Activated T-helper 2 cell treated with anti-CD3 and anti-CD28 coated beads, Interferon-gamma antibody, Interleukin-2, Interleukin-4, amounts not matched to agents 10 μg/mL and 5 μg/mL and 100 μg/mL, durations not matched to agents 14 hours and 24 hours and 36 hours (primary cell): ENCODE measurements around the gene ZNF107. TPM values are rescaled to one million over a fixed set of nuclear protein-coding genes. Genes with fewer than 3 reads are reported as not detected.

Experiments used
- DNase-seq: peaks from one replicate; pipeline ENCODE4 v3.0.0; 2021; ENCODE audit warnings: low spot score
- H3K27ac Mint-ChIP-seq: one replicate; pipeline ENCODE4 v1.8.0; 2021; ENCODE audit warnings: mixed read lengths
- H3K27me3 Mint-ChIP-seq: one replicate; pipeline ENCODE4 v1.8.0; 2021; ENCODE audit warnings: low read depth, mixed read lengths
- H3K36me3 Mint-ChIP-seq: one replicate; pipeline ENCODE4 v1.8.0; 2021; ENCODE audit warnings: low read depth, mixed read lengths
- H3K4me1 Mint-ChIP-seq: one replicate; pipeline ENCODE4 v1.8.0; 2021; ENCODE audit warnings: low read depth, mixed read lengths
- H3K4me3 Mint-ChIP-seq: one replicate; pipeline ENCODE4 v1.8.0; 2021; ENCODE audit warnings: low read depth, mild to moderate bottlenecking, moderate library complexity, mixed read lengths
- H3K9me3 Mint-ChIP-seq: one replicate; pipeline ENCODE4 v1.8.0; 2021; ENCODE audit warnings: mixed read lengths
- intact Hi-C: fragments of 100-400 bp; cut with micrococcal nuclease; formaldehyde crosslinking; loops from one replicate; pipeline ENCODE4 v1.15.1; 2023
- total RNA-seq: library from RNA; stranded (reverse); gene quantifications from 2 replicates; pipeline ENCODE4 v1.2.3, GENCODE V29; 2022

Gene ZNF107
- 12.8 and 13.1 TPM in 2 replicates for total RNA-seq

DNA sequence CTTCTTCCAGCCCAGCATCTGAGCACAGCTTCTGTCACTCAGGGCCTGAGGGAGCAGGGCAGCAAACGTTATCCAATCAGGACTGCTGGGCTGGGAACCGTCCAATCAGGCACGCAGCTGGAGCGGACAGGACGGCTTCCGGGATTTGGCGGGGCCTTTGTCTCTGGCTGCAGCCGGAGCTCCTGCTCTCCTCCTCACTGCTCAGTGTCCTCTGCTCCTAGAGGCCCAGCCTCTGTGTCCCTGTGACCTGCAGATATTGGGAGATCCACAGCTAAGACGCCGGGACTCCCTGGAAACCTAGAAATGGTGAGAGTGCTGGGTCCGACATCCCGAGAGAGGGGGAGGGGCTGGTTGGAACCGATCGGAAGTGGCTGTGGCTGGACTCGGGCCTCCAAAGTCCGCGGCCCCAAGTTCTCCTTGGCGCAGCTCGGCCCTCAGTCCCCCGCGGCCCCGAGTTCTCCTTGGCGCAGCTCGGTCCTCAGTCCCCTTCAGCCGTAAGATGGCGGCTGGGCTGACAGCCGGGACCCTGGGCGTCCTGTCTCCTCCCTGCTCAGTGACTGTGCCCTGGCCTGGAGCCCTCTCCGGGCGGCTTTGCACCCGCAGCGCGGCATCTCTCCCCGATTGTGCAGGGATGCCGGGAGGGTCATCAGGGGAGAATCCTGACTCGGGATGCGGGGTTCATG is at the start of gene ZNF107:
ZNF107 (plus strand) TSS at position 154 of the 683 bp plus-strand sequence; CDS start at position 304, 150 bp downstream.
- Mint-ChIP-seq H3K27ac (peak within 1 kb of the TSS; percentile 92), H3K9me3 (peaks cover 41% of the 10 kb centered on the region), H3K4me1 (peaks cover 11% of the 10 kb centered on the region), H3K36me3 (peaks cover 48% of the 10 kb centered on the region), H3K27me3 (no peaks in the 10 kb centered on the region), H3K4me3 (peak within 1 kb of the TSS; percentile 97)
- intact Hi-C loops = loop anchor here (2.0 to 10.0 kb wide), 6 partner anchors 103 to 709 kb away; partner anchors contain the start of genes ZNF138, ZNF273, ZNF680 and ZNF92
- peak; percentile 83 for DNase-seq

DNA sequence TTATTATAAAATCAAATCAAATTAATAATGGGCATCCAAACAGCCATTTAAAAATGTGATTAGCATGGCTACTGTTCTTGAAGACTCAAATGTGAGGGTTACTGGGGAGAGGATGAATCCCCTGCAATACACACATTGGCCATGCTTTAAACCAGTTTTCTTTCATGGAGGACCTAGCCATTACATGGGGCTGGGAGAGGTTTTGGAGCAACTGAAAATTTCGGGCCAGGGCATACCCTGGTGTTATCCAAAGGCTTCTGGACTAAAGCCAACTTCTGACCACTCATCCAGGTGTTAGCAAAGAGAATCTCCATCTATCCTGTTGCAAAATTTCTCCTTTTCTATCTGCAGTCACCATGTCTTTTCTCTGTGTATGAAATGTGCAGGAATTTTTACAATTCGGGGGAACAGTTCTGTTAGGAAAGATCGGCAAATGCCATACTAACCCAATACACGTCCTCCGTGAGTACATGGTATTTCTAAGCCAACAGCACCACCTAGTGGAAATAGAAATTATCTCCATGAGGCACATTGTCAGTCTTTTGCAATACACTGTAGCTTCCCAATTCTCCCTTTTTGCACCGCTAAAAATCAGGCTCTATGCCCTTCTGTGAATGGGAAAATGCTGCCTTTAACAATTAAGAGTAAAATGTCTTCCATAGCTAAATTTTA is 47.0 kb upstream of the ZNF107 start:
- no peak for DNase-seq
- Mint-ChIP-seq H3K4me1 (no peaks in the 10 kb centered on the region), H3K27ac (no peak overlapping the region), H3K9me3 (peaks cover 64% of the 10 kb centered on the region), H3K36me3 (no peaks in the 10 kb centered on the region), H3K4me3 (no peak overlapping the region), H3K27me3 (no peaks in the 10 kb centered on the region)
- intact Hi-C loops = no loop called here

GRCh38 chr7:64619705-64620104 is 46.2 kb upstream of the ZNF107 start:
- DNase-seq = no peak
- intact Hi-C loops = no loop called here
- H3K4me1 Mint-ChIP-seq = no peaks in the 10 kb centered on the region
- peaks cover 57% of the 10 kb centered on the region for H3K9me3 Mint-ChIP-seq
- H3K36me3 Mint-ChIP-seq = no peaks in the 10 kb centered on the region
- H3K27ac Mint-ChIP-seq = no peak overlapping the region
- H3K27me3 Mint-ChIP-seq = no peaks in the 10 kb centered on the region
- no peak overlapping the region for H3K4me3 Mint-ChIP-seq

DNA sequence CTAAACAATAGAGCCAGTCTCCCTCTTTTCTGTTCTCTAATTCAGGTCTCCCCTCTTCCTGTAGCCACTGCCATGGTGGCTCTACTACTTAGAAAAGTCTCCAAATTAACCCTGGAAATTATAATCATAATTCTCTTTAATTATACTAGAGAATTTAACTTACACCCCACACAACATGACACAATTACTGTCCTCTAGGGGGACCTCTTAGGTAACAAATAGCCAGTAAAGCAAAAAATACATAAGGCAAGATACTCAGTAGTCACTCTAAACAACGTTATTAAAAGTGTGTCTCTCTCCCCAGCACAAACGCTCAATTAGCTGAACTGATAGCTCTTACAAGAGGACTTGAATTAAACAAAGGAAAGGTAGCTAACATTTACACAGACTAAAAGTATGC is 44.3 kb upstream of the ZNF107 start:
- DNase-seq = no peak
- H3K9me3 Mint-ChIP-seq = peaks cover 44% of the 10 kb centered on the region
- intact Hi-C loops = no loop called here
- no peaks in the 10 kb centered on the region for H3K36me3 Mint-ChIP-seq
- H3K4me3 Mint-ChIP-seq = no peak overlapping the region
- no peaks in the 10 kb centered on the region for H3K27me3 Mint-ChIP-seq
- no peaks in the 10 kb centered on the region for H3K4me1 Mint-ChIP-seq
- no peak overlapping the region for H3K27ac Mint-ChIP-seq

- Mint-ChIP-seq H3K36me3 (no peaks in the 10 kb centered on the region), H3K9me3 (peaks cover 15% of the 10 kb centered on the region), H3K27me3 (no peaks in the 10 kb centered on the region), H3K4me3 (no peak overlapping the region), H3K27ac (no peak overlapping the region), H3K4me1 (no peaks in the 10 kb centered on the region)
- no peak for DNase-seq
- intact Hi-C loops = loop anchor here (5.0 kb wide), 1 partner anchor 443 kb away; no protein-coding TSS in a partner anchor
These were observed 40.5 kb upstream of the ZNF107 start for GRCh38 chr7:64625114-64626082.

GRCh38 chr7:64626083-64626469 is 39.9 kb upstream of the ZNF107 start:
- no peaks in the 10 kb centered on the region for H3K36me3 Mint-ChIP-seq
- H3K9me3 Mint-ChIP-seq = peaks cover 12% of the 10 kb centered on the region
- intact Hi-C loops = loop anchor here (5.0 kb wide), 1 partner anchor 444 kb away; no protein-coding TSS in a partner anchor
- H3K27ac Mint-ChIP-seq = no peak overlapping the region
- H3K27me3 Mint-ChIP-seq = no peaks in the 10 kb centered on the region
- no peak for DNase-seq
- no peak overlapping the region for H3K4me3 Mint-ChIP-seq
- H3K4me1 Mint-ChIP-seq = no peaks in the 10 kb centered on the region

DNA sequence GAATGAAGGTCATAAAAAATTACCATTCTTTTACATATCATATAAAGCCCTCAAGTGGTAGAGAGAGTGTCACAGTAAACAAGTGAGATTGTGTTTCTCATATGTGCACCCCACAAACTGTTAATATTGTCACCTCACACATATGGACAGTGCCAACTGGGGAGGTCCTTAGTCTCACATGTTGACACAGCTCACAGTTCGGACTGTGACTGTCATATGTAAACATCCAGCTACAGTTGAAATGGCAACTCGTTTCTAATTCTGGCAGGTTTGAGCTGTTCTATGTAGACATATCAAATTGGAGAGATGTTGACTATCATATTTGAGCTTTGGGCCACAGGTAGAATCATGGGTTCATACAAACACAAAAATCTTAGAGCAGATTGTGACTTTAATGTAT is 39.4 kb upstream of the ZNF107 start:
- Mint-ChIP-seq H3K4me1 (no peaks in the 10 kb centered on the region), H3K36me3 (no peaks in the 10 kb centered on the region), H3K9me3 (peaks cover 8% of the 10 kb centered on the region), H3K27me3 (no peaks in the 10 kb centered on the region), H3K4me3 (no peak overlapping the region), H3K27ac (no peak overlapping the region)
- no peak for DNase-seq
- intact Hi-C loops = loop anchor here (5.0 kb wide), 1 partner anchor 444 kb away; no protein-coding TSS in a partner anchor

DNA sequence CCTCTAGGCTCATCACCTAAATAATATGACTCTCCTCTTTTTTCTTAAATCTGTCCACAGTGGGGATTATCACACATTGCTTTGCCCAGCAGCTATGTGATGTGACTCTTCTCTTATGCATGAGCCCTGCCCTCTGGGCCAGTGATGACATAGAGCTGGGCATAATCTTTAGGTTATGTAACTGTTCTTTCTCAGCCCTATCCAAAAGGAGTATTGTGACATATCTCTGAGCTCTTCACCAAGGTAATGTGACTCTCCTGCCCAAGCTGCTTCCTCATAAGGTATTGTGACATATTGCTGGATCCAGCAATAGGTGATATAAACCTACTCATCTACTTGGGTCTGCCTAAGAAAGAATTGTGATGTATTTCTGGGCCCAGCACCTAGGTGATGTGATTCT is 37.7 kb upstream of the ZNF107 start:
- DNase-seq = no peak
- Mint-ChIP-seq H3K4me1 (no peaks in the 10 kb centered on the region), H3K36me3 (no peaks in the 10 kb centered on the region), H3K27me3 (no peaks in the 10 kb centered on the region), H3K4me3 (no peak overlapping the region), H3K9me3 (no peaks in the 10 kb centered on the region), H3K27ac (no peak overlapping the region)
- intact Hi-C loops = loop anchor here (5.0 kb wide), 1 partner anchor 446 kb away; no protein-coding TSS in a partner anchor

GRCh38 chr7:64628721-64629120 is 37.2 kb upstream of the ZNF107 start:
- Mint-ChIP-seq H3K27ac (no peak overlapping the region), H3K9me3 (no peaks in the 10 kb centered on the region), H3K4me3 (no peak overlapping the region), H3K4me1 (no peaks in the 10 kb centered on the region), H3K27me3 (no peaks in the 10 kb centered on the region), H3K36me3 (no peaks in the 10 kb centered on the region)
- intact Hi-C loops = loop anchor here (5.0 kb wide), 1 partner anchor 446 kb away; no protein-coding TSS in a partner anchor
- no peak for DNase-seq

DNA sequence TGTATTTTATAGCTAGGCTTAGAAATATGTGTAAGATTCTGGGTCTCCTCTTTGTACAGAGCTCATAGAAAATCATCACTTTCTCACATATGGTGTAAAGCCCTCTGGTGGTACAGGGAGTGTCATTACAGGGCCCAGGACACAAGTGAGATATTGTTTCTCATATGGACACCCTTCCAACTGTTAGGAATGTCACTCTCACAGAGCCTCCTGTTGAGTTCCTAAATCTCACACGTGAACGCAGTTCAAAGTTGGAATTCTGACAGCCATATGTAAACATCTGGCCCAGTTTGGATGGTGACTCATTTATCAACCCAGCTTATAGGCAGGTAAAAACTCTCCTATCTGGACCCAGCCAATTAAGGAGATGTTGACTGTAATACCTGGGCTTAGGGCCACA is 35.4 kb upstream of the ZNF107 start:
- H3K27ac Mint-ChIP-seq = no peak overlapping the region
- intact Hi-C loops = no loop called here
- H3K4me1 Mint-ChIP-seq = no peaks in the 10 kb centered on the region

GRCh38 chr7:64632029-64632428 is 33.9 kb upstream of the ZNF107 start:
- Mint-ChIP-seq H3K27me3 (no peaks in the 10 kb centered on the region), H3K4me3 (no peak overlapping the region), H3K4me1 (no peaks in the 10 kb centered on the region), H3K27ac (no peak overlapping the region), H3K9me3 (peaks cover 15% of the 10 kb centered on the region), H3K36me3 (no peaks in the 10 kb centered on the region)
- intact Hi-C loops = no loop called here
- DNase-seq = no peak

More for the DNA sequence above, 35.4 kb upstream of the ZNF107 start:
- Mint-ChIP-seq H3K9me3 (peaks cover 8% of the 10 kb centered on the region), H3K36me3 (no peaks in the 10 kb centered on the region), H3K27me3 (no peaks in the 10 kb centered on the region), H3K4me3 (no peak overlapping the region)
- DNase-seq = no peak

DNA sequence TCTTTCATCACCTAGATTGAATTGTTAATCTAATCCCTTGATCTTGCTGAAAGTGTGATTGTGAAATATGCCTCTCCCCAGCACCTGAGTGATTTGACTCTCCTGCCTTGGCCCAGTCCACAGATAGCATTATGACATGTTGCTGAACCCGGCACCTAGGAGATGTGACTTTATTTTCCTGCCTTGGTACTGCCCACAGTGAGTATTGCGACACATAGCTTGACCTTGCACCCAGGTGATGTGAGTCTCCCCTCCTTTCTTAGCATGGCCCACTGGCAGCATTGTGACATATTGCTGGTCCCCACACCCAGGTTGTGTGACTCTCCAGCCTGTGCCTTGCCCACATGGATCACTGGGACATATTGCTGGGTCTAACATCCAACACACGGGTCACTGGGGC is 32.5 kb upstream of the ZNF107 start:
- Mint-ChIP-seq H3K36me3 (no peaks in the 10 kb centered on the region), H3K4me1 (no peaks in the 10 kb centered on the region)
- intact Hi-C loops = no loop called here

More for the DNA sequence above, 32.5 kb upstream of the ZNF107 start:
- no peak for DNase-seq
- H3K9me3 Mint-ChIP-seq = peaks cover 20% of the 10 kb centered on the region
- no peak overlapping the region for H3K4me3 Mint-ChIP-seq
- H3K27me3 Mint-ChIP-seq = no peaks in the 10 kb centered on the region
- H3K27ac Mint-ChIP-seq = no peak overlapping the region
